K562 (cell line): ENCODE results near the gene METRNL.

Experiments used
- EP300 ChIP-seq: IDR thresholded peaks from 2 replicates; pipeline ENCODE4 v1.6.1; 2012; ENCODE audit warnings: low read length, improper control_type of control experiment
- GABPA ChIP-seq: fragments of 200-800 bp; sonication (Bioruptor generic); conservative IDR thresholded peaks from 2 replicates; pipeline ENCODE4 v1.6.1; 2016; ENCODE audit warnings: low read depth, missing genetic modification characterization, missing compliant biosample characterization
- IRF1 ChIP-seq: sonication (generic); formaldehyde crosslinking; IDR thresholded peaks from 2 replicates; pipeline ENCODE4 v1.8.0; 2022; ENCODE audit warnings: missing genetic modification reagents, mild to moderate bottlenecking, borderline replicate concordance
- NFATC3 ChIP-seq: fragments of 450-650 bp; IDR thresholded peaks from 2 replicates; pipeline ENCODE4 v1.6.1; 2017; ENCODE audit warnings: mild to moderate bottlenecking
- NR3C1 ChIP-seq: sonication (generic); formaldehyde crosslinking; IDR thresholded peaks from 2 replicates; pipeline ENCODE4 v1.8.1; 2022; ENCODE audit warnings: missing genetic modification reagents
- POLR2A ChIP-seq: fragments of 450-650 bp; conservative IDR thresholded peaks from 2 replicates; pipeline ENCODE4 v1.6.1; 2016
- TEAD4 ChIP-seq, 2 experiments: sonication (generic) in 1 of 2; formaldehyde crosslinking in 1 of 2; IDR thresholded peaks; 2 replicates each; pipeline versions ENCODE4 v1.6.1 to v1.8.0; 2012 to 2022; ENCODE audit warnings: borderline replicate concordance in 1 of 2, inconsistent platforms in 1 of 2, low read length in 1 of 2, mild to moderate bottlenecking in 1 of 2, missing genetic modification reagents in 1 of 2
- ZFP36 ChIP-seq: fragments of 150-350 bp; IDR thresholded peaks from 2 replicates; pipeline ENCODE4 v1.6.1; 2018; ENCODE audit warnings: low read length, low read depth; ENCODE audit not compliant: partially characterized antibody
- ZNF23 ChIP-seq: fragments of 250-450 bp; sonication (Bioruptor Pico); IDR thresholded peaks from 2 replicates; pipeline ENCODE4 v1.4.0; 2020; ENCODE audit warnings: mild to moderate bottlenecking
- TF ChIP-seq, protein P1 (sequence below), 3 experiments: IDR thresholded peaks in 2 of 3; conservative IDR thresholded peaks in 1 of 3; 2 replicates each; pipeline ENCODE4 v1.5.1; 2011 to 2012; ENCODE audit warnings: low read length in 3 of 3, mild to moderate bottlenecking in 3 of 3, control low read depth in 2 of 3, improper control_type of control experiment in 1 of 3, inconsistent platforms in 1 of 3, low read depth in 1 of 3, mixed read lengths in 1 of 3, moderate library complexity in 1 of 3; ENCODE audit not compliant: insufficient read depth in 2 of 3

DNA sequence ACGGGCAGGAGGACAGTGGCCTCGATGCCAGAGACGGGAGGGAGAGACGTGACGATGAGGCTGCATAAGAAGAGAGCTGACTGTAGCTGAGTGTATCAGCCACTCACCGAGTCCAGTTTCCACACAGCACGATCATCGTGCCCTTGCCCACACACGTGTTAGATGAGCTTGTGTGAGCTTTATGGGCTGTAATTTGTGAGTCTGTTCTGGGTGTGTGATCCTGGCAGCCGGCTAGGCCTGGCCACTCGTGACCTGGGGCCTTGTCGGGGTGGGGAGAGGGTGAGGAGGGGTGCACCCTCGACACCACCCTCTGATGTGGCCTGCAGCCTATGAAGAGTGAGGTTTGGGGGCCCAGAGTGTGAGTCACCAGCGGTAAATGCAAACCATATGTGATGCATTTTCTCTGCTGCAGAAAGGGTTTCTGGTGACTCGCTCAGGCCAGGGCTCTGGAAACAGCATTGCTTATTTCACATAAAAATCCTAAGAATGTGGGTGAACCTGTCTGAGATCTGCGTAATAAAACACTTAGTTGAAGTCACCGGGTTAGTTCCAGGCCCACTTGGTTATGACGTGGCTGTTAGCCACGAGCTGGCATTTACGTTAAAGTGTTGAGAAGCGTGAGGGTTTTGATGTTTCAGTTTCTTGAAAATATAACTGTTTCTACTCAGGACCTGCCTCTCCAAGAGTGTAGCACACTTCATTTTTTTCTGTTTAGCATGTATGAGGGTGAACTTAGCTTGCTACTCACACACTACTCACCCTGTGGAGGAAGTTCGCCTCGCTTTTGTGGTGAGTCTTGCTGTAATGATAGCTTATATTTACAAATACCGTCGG, 4.2 kb downstream of the METRNL start:
- TF ChIP-seq GABPA (tag) (no peak), NR3C1 (CRISPR knock-in tag) (no peak), IRF1 (CRISPR knock-in tag) (no peak), ZFP36 (no peak), EP300 (no peak), ZNF23 (no peak), TEAD4 (IDR thresholded peaks at IDR 0.05; ENCODE audit: low read length) (no peak), TEAD4 (CRISPR knock-in tag; IDR thresholded peaks at IDR 0.05; ENCODE audit: borderline replicate concordance) (no peak), NFATC3 (no peak), POLR2A (no peak)
- TF ChIP-seq, protein P1, sequence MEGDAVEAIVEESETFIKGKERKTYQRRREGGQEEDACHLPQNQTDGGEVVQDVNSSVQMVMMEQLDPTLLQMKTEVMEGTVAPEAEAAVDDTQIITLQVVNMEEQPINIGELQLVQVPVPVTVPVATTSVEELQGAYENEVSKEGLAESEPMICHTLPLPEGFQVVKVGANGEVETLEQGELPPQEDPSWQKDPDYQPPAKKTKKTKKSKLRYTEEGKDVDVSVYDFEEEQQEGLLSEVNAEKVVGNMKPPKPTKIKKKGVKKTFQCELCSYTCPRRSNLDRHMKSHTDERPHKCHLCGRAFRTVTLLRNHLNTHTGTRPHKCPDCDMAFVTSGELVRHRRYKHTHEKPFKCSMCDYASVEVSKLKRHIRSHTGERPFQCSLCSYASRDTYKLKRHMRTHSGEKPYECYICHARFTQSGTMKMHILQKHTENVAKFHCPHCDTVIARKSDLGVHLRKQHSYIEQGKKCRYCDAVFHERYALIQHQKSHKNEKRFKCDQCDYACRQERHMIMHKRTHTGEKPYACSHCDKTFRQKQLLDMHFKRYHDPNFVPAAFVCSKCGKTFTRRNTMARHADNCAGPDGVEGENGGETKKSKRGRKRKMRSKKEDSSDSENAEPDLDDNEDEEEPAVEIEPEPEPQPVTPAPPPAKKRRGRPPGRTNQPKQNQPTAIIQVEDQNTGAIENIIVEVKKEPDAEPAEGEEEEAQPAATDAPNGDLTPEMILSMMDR (IDR thresholded peaks at IDR 0.05 in 2 of 3, conservative IDR thresholded peaks at IDR 0.05 in 1 of 3; ENCODE audit: insufficient read depth in 2 of 3, low read depth in 1 of 3, low read length in 3 of 3): no peak
